HL-60 (cell line): Measurements from ENCODE around the gene OMG.

ENCODE experiments used
- GABPA ChIP-seq: IDR thresholded peaks from 2 replicates; pipeline ENCODE4 v1.6.1; 2012; ENCODE audit warnings: low read depth
- POLR2AphosphoS5 ChIP-seq: IDR thresholded peaks from 2 replicates; pipeline ENCODE4 v1.6.1; 2012; ENCODE audit warnings: low read depth
- TF ChIP-seq, protein P1 (sequence below): IDR thresholded peaks from one replicate; pipeline ENCODE4 v1.5.1; 2011; ENCODE audit warnings: low read length, control low read depth, inconsistent platforms; ENCODE audit not compliant: insufficient read depth
- TF ChIP-seq, protein P2 (sequence below): IDR thresholded peaks from 2 replicates; pipeline ENCODE4 v1.6.1; 2012; ENCODE audit warnings: low read depth; ENCODE audit not compliant: insufficient replicate concordance

DNA sequence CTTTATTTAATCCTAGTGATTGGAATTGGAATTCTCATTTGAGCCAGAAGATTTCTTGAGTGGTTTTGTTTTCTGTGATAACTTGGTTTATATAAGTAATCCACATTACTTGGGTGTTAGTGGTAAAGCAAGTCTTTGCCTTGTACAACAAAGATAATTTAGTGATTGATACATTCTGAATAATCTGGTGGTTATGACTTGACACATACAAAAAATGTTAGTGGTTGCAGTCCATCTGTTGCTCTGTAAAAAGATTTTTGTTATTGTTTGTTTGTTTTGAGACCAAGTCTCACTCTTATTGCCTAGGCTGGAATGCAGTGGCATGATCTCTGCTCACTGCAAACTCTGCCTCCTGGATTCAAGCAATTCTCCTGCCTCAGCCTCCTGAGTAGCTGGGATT lies 13.2 kb downstream of the OMG start:
- TF ChIP-seq POLR2AphosphoS5 (no peak), GABPA (no peak)
- TF ChIP-seq, protein P1, sequence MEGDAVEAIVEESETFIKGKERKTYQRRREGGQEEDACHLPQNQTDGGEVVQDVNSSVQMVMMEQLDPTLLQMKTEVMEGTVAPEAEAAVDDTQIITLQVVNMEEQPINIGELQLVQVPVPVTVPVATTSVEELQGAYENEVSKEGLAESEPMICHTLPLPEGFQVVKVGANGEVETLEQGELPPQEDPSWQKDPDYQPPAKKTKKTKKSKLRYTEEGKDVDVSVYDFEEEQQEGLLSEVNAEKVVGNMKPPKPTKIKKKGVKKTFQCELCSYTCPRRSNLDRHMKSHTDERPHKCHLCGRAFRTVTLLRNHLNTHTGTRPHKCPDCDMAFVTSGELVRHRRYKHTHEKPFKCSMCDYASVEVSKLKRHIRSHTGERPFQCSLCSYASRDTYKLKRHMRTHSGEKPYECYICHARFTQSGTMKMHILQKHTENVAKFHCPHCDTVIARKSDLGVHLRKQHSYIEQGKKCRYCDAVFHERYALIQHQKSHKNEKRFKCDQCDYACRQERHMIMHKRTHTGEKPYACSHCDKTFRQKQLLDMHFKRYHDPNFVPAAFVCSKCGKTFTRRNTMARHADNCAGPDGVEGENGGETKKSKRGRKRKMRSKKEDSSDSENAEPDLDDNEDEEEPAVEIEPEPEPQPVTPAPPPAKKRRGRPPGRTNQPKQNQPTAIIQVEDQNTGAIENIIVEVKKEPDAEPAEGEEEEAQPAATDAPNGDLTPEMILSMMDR: no peak
- TF ChIP-seq, protein P2, sequence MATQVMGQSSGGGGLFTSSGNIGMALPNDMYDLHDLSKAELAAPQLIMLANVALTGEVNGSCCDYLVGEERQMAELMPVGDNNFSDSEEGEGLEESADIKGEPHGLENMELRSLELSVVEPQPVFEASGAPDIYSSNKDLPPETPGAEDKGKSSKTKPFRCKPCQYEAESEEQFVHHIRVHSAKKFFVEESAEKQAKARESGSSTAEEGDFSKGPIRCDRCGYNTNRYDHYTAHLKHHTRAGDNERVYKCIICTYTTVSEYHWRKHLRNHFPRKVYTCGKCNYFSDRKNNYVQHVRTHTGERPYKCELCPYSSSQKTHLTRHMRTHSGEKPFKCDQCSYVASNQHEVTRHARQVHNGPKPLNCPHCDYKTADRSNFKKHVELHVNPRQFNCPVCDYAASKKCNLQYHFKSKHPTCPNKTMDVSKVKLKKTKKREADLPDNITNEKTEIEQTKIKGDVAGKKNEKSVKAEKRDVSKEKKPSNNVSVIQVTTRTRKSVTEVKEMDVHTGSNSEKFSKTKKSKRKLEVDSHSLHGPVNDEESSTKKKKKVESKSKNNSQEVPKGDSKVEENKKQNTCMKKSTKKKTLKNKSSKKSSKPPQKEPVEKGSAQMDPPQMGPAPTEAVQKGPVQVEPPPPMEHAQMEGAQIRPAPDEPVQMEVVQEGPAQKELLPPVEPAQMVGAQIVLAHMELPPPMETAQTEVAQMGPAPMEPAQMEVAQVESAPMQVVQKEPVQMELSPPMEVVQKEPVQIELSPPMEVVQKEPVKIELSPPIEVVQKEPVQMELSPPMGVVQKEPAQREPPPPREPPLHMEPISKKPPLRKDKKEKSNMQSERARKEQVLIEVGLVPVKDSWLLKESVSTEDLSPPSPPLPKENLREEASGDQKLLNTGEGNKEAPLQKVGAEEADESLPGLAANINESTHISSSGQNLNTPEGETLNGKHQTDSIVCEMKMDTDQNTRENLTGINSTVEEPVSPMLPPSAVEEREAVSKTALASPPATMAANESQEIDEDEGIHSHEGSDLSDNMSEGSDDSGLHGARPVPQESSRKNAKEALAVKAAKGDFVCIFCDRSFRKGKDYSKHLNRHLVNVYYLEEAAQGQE: no peak
